Epithelial cell of proximal tubule (primary cell): ENCODE results near the gene TMEM214. TPM values are rescaled to one million over a fixed set of nuclear protein-coding genes. Genes with fewer than 3 reads are reported as not detected.

ENCODE experiments used
- DNase-seq: peaks from one replicate; pipeline ENCODE4 v3.0.0-alpha.2; 2011; ENCODE audit warnings: low read depth
- H3K4me3 ChIP-seq: 2 replicates; pipeline ENCODE4 v1.5.1; 2011; ENCODE audit warnings: low read depth, mild to moderate bottlenecking, low read length
- CTCF ChIP-seq: conservative IDR thresholded peaks from 2 replicates; pipeline ENCODE4 v1.5.1; 2012; ENCODE audit warnings: low read depth, mild to moderate bottlenecking, low read length
- total RNA-seq: library from RNA; depleted of rRNA; stranded (reverse); fragments of >200 nt; gene quantifications from 2 replicates; pipeline ENCODE4 v1.2.3, GENCODE V29; 2015

TMEM214 gene
- total RNA-seq, 1 donor from 2014 or later = 11.2 TPM

- TF ChIP-seq CTCF = peak; percentile 3
- no peak overlapping the region for H3K4me3 ChIP-seq
- no peak for DNase-seq
Observed at GRCh38 chr2:27024812-27025211, 8.0 kb upstream of the TMEM214 start.

- no peak overlapping the region for H3K4me3 ChIP-seq
- no peak for TF ChIP-seq CTCF
- DNase-seq = no peak
Observed at GRCh38 chr2:27025281-27025800, 7.4 kb upstream of the TMEM214 start.

GRCh38 chr2:27025861-27026851 lies 6.6 kb upstream of the TMEM214 start:
- no peak for TF ChIP-seq CTCF
- no peak for DNase-seq
- no peak overlapping the region for H3K4me3 ChIP-seq

- no peak overlapping the region for H3K4me3 ChIP-seq
- no peak for DNase-seq
- TF ChIP-seq CTCF = no peak
Observed at GRCh38 chr2:27027211-27027651, 5.5 kb upstream of the TMEM214 start.

- TF ChIP-seq CTCF = no peak
- no peak overlapping the region for H3K4me3 ChIP-seq
- no peak for DNase-seq
Observed at GRCh38 chr2:27029051-27029450, 3.7 kb upstream of the TMEM214 start.

GRCh38 chr2:27033253-27033852 lies 588 bp downstream of the TMEM214 start:
- peak overlapping the region; percentile 79 for H3K4me3 ChIP-seq

More at GRCh38 chr2:27033253-27033852, 588 bp downstream of the TMEM214 start:
- TF ChIP-seq CTCF = no peak
- no peak for DNase-seq
